Esophagus muscularis mucosa (tissue), 4 donors: Measurements from ENCODE around the gene STX8. TPM values are rescaled to one million over a fixed set of nuclear protein-coding genes. Genes with fewer than 3 reads are reported as not detected.

Experiments used
- DNase-seq: peaks from one replicate; pipeline ENCODE4 v3.0.0-alpha.2; 2017; ENCODE audit errors: extremely low spot score
- H3K27ac ChIP-seq, 4 donors: fragments of 200-600 bp; sonication (generic); replicated peaks in 1 of 4; 1 replicate in 3 of 4; 2 replicates in 1 of 4; pipeline ENCODE4 v1.5.1; 2016 to 2019; ENCODE audit warnings: mild to moderate bottlenecking in 1 of 4
- H3K27me3 ChIP-seq, 4 donors: fragments of 200-600 bp; sonication (generic); one replicate each; pipeline versions ENCODE4 v1.5.1 to v1.6.0; 2016 to 2019
- H3K36me3 ChIP-seq, 4 donors: fragments of 200-600 bp; sonication (generic); one replicate each; pipeline ENCODE4 v1.5.1; 2016 to 2019
- H3K4me1 ChIP-seq, 4 donors: fragments of 200-600 bp; sonication (generic); one replicate each; pipeline ENCODE4 v1.5.1; 2016 to 2019
- H3K4me3 ChIP-seq, 4 donors: fragments of 200-600 bp; sonication (generic); 1 replicate in 2 of 4; 2 replicates in 2 of 4; pipeline ENCODE4 v1.5.1; 2016 to 2019; ENCODE audit warnings: mild to moderate bottlenecking in 4 of 4, moderate library complexity in 1 of 4
- H3K9me3 ChIP-seq, 4 donors: fragments of 200-600 bp; sonication (generic); 1 replicate in 3 of 4; 2 replicates in 1 of 4; pipeline ENCODE4 v1.5.1; 2016 to 2019
- CTCF ChIP-seq, 3 experiments: fragments of 200-600 bp in 2 of 3; fragments of 450-650 bp in 1 of 3; sonication (generic) in 2 of 3; IDR thresholded peaks; one replicate each; pipeline ENCODE4 v1.5.1; 2017 to 2019; ENCODE audit warnings: antibody characterized with exemption in 3 of 3, mild to moderate bottlenecking in 2 of 3, moderate library complexity in 1 of 3
- EP300 ChIP-seq: sonication (generic); formaldehyde crosslinking; IDR thresholded peaks from one replicate; pipeline ENCODE4 v1.6.1; 2017; ENCODE audit warnings: antibody characterized with exemption
- POLR2A ChIP-seq: fragments of 450-650 bp; IDR thresholded peaks from one replicate; pipeline ENCODE4 v1.6.1; 2017; ENCODE audit warnings: antibody characterized with exemption, moderate library complexity, mild to moderate bottlenecking, low read depth
- POLR2AphosphoS5 ChIP-seq, 2 donors: sonication (generic); formaldehyde crosslinking; IDR thresholded peaks; one replicate each; pipeline ENCODE4 v1.6.1; 2017; ENCODE audit warnings: antibody characterized with exemption in 2 of 2
- WGBS: methylation state at CpG from one replicate; pipeline ENCODE4 v1.1.5; 2018; 5-methylcytosine and 5-hydroxymethylcytosine counted together
- intact Hi-C: fragments of 100-400 bp; cut with DNase I; formaldehyde crosslinking; loops from one replicate; pipeline ENCODE4 v1.15.1; 2023
- total RNA-seq, 4 donors: library from RNA; depleted of rRNA; stranded (reverse); fragments of >200 nt; gene quantifications; one replicate each; pipeline versions ENCODE4 v1.1.0 to v1.2.1, GENCODE V29; 2016

The STX8 gene
- total RNA-seq, 4 donors from 2014 or later: 83.9 to 104 (median 94.5) TPM

- H3K9me3 ChIP-seq: peaks cover 0 to 8% (median 4%) of the 10 kb centered on the region in 4 donors
- intact Hi-C loops: no loop called here
- no peak overlapping the region for H3K27ac ChIP-seq
- no peak for DNase-seq
- no peaks in the 10 kb centered on the region for H3K27me3 ChIP-seq
- H3K4me3 ChIP-seq: no peak overlapping the region
- H3K4me1 ChIP-seq: no peaks in the 10 kb centered on the region
- 89% methylated on average over 16 of the region's 16 CpGs for WGBS
- H3K36me3 ChIP-seq: no peaks in the 10 kb centered on the region
- TF ChIP-seq CTCF (IDR thresholded peaks at IDR 0.05): no peak
- TF ChIP-seq POLR2A: no peak
- no peak for TF ChIP-seq EP300
- TF ChIP-seq POLR2AphosphoS5 (IDR thresholded peaks at IDR 0.05): no peak
Observed at GRCh38 chr17:9331279-9332131, 244.1 kb downstream of the STX8 start.

DNA sequence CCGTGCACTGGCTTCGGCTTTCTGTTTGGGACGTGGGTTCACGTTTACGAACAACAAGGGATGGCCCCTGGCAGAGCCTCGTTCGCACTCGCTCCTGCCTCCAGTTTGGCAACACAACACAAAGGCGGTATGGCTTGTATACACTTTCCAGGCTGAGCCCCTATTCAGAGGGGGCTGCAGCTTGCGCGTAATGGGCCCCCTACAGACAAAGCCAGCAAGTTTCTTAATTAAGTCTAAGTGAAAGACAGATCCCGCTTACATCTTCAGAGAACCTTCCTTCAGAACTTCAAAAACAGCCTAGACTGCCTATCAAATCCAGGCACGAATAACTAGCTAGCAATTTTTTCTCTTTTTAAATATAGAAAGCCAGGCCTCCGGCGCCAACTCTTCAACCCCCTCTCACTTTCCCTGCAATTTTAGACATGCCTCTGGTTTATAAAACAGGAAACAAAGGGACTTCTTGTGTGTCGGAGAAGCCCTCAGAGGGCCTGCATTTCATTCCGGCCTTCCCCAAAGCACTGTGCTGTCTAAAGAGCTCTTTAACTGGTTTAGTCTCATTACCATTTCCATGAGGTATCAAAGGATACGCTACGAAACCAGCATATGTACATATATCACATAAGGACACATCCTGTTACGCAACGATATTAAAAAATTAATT is 244.9 kb downstream of the STX8 start:
- Histone ChIP-seq H3K36me3 (no peaks in the 10 kb centered on the region), H3K4me1 (no peaks in the 10 kb centered on the region), H3K27ac (no peak overlapping the region), H3K4me3 (no peak overlapping the region), H3K9me3 (peaks cover 0 to 8% (median 4%) of the 10 kb centered on the region in 4 donors), H3K27me3 (no peaks in the 10 kb centered on the region)
- intact Hi-C loops: no loop called here
- TF ChIP-seq CTCF (IDR thresholded peaks at IDR 0.05): no peak
- no peak for TF ChIP-seq EP300
- TF ChIP-seq POLR2A: no peak
- TF ChIP-seq POLR2AphosphoS5 (IDR thresholded peaks at IDR 0.05): no peak
- DNase-seq: no peak
- WGBS: 93% methylated on average over 21 of the region's 21 CpGs

DNA sequence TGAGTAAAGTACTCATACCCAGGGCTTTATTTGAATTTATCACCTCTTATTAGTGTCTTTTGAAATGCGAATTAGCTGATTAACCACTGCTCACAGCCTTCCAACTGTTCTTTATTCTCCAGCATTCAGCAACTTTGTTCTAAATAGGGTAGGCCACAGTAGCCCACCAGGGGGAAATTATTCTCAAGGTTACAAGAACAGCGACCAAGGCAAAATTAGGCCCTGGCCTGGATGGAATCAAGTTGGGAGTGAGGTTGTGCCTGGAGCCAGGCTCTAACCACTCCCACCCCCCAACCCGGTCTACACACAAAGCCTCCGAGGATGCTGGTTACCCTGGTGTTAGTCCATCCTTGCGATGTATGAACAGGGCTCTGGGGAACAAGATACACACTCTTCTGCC is 245.5 kb downstream of the STX8 start:
- H3K36me3 ChIP-seq: no peaks in the 10 kb centered on the region
- WGBS: 93% methylated on average over 5 of the region's 5 CpGs
- no peaks in the 10 kb centered on the region for H3K27me3 ChIP-seq
- peaks cover 0 to 6% (median 2%) of the 10 kb centered on the region in 4 donors for H3K9me3 ChIP-seq
- TF ChIP-seq POLR2AphosphoS5 (IDR thresholded peaks at IDR 0.05) (no peak), POLR2A (no peak), CTCF (IDR thresholded peaks at IDR 0.05) (no peak), EP300 (no peak)
- no peaks in the 10 kb centered on the region for H3K4me1 ChIP-seq
- no peak for DNase-seq
- H3K4me3 ChIP-seq: no peak overlapping the region
- intact Hi-C loops: no loop called here
- H3K27ac ChIP-seq: no peak overlapping the region

DNA sequence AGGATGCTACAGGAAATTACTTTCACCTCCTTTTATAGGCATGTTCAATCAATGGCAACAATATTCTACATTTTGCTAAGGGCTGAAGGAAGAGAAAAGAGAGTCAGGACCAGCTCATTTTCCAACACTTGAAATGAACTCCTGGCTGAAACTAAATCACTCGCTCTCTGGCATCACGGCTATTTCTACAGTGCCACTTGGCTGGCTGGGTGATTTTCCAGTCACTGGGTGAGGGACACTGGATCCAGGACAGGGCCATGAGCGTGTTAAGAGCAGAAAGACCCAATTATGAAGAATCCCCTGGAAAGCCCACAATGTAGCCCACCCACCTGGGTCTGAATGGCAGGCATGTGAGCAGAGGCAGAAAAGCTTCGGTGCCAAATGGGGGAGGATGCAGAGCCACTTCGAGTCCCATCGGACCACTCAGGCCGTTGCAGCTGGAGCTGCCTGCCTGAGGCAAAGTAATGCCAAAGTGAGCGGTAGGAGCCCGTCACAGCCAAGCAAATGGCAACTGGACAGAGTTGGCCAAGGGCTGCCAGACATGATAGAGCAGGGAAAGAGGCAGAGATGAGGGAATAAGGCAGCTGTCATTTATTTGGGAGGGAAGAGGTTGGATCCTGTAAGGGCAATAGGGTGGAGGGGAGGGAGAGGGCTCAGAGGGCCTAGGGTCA is 246.2 kb downstream of the STX8 start:
- no peak for DNase-seq
- TF ChIP-seq POLR2AphosphoS5 (IDR thresholded peaks at IDR 0.05) (no peak), CTCF (IDR thresholded peaks at IDR 0.05) (no peak), POLR2A (no peak), EP300 (no peak)
- intact Hi-C loops: no loop called here
- no peak overlapping the region for H3K4me3 ChIP-seq
- 85% methylated on average over 6 of the region's 9 CpGs for WGBS
- H3K27ac ChIP-seq: no peak overlapping the region
- H3K36me3 ChIP-seq: no peaks in the 10 kb centered on the region
- H3K9me3 ChIP-seq: no peaks in the 10 kb centered on the region
- no peaks in the 10 kb centered on the region for H3K4me1 ChIP-seq
- no peaks in the 10 kb centered on the region for H3K27me3 ChIP-seq
